GM12878 (cell line): ENCODE results near the gene SHISA6. TPM values are rescaled to one million over a fixed set of nuclear protein-coding genes. Genes with fewer than 3 reads are reported as not detected.
"Not testable (repeated sequence)": the region's sequence is repeated elsewhere in the genome, so short reads cannot be mapped to it uniquely, and the experiment has no call there.

ENCODE experiments used
- ATAC-seq: fragments of 200-7000 bp; cut with Tn5 transposase; 3 replicates; pipeline ENCODE4 v1.9.1; 2020; ENCODE audit warnings: mild to moderate bottlenecking, moderate library complexity
- BruUV-seq: library from RNA; stranded (reverse); fragments of 400-500 nt; replicated peaks from 2 replicates; lab custom pipeline; 2021; lab: Mats Ljungman, UMichigan
- CTCF ChIA-PET: fragments of 300-600 bp; sonication (Branson Sonifier 250); formaldehyde crosslinking; extraction: SDS; loops from one replicate; lab custom pipeline; 2021; ENCODE audit warnings: inconsistent platforms; lab: Yijun Ruan, JAX
- POLR2A ChIA-PET: fragments of 350-600 bp; formaldehyde crosslinking; extraction: SDS; loops from one replicate; lab custom pipeline; 2021; ENCODE audit warnings: inconsistent platforms; lab: Charles Lee
- RAD21 ChIA-PET: fragments of 300-600 bp; sonication (Branson Sonifier 250); formaldehyde crosslinking; loops from one replicate; lab custom pipeline; 2023; ENCODE audit warnings: antibody characterized with exemption; ENCODE audit not compliant: unreplicated experiment; lab: Charles Lee
- SMC1A ChIA-PET: fragments of 300-600 bp; sonication (Branson Sonifier 250); formaldehyde crosslinking; loops from one replicate; lab custom pipeline; 2023; ENCODE audit not compliant: unreplicated experiment, uncharacterized antibody; lab: Charles Lee
- DNase-seq: peaks from one replicate; pipeline ENCODE4 v3.0.0-alpha.2; 2011; ENCODE audit warnings: low read depth, low spot score
- FAIRE-seq: peaks from 3 replicates; lab custom pipeline; 2011; peaks lifted over from hg19 to GRCh38; lab: Jason Lieb, UNC
- H2AFZ ChIP-seq: 2 replicates; pipeline ENCODE4 v1.6.0; 2011; ENCODE audit warnings: low read depth, low read length, control low read depth; ENCODE audit not compliant: control insufficient read depth
- H3K27ac ChIP-seq: 2 replicates; pipeline ENCODE4 v1.5.1; 2011; ENCODE audit warnings: control low read depth; ENCODE audit not compliant: control insufficient read depth, insufficient read depth
- H3K27me3 ChIP-seq, 2 experiments: replicated peaks in 1 of 2; 2 replicates each; pipeline versions ENCODE4 v1.6.0 to v1.6.1; 2011; ENCODE audit warnings: low read length in 1 of 2; ENCODE audit not compliant: control insufficient read depth in 2 of 2, insufficient read depth in 2 of 2
- H3K36me3 ChIP-seq, 2 experiments: 2 replicates each; pipeline ENCODE4 v1.5.1; 2011; ENCODE audit warnings: low read length in 1 of 2; ENCODE audit not compliant: control insufficient read depth in 2 of 2, insufficient read depth in 2 of 2
- H3K4me1 ChIP-seq: 2 replicates; pipeline ENCODE4 v1.6.1; 2011; ENCODE audit warnings: mild to moderate bottlenecking, low read length, moderate library complexity, mixed read lengths; ENCODE audit not compliant: control insufficient read depth, insufficient read depth
- H3K4me2 ChIP-seq: 2 replicates; pipeline ENCODE4 v1.6.0; 2011; ENCODE audit warnings: control low read depth; ENCODE audit not compliant: control insufficient read depth, insufficient read depth
- H3K4me3 ChIP-seq: fragments of 200-600 bp; sonication (generic); 2 replicates; pipeline ENCODE4 v1.5.1; 2016
- H3K79me2 ChIP-seq: 2 replicates; pipeline ENCODE4 v1.6.0; 2011; ENCODE audit warnings: low read length; ENCODE audit not compliant: control insufficient read depth, insufficient read depth
- H3K9ac ChIP-seq: 2 replicates; pipeline ENCODE4 v1.8.0; 2011; ENCODE audit warnings: low read length, control low read depth, mixed read lengths; ENCODE audit not compliant: control insufficient read depth, insufficient read depth
- H3K9me3 ChIP-seq: replicated peaks from 3 replicates; pipeline ENCODE4 v1.5.1; 2011; ENCODE audit warnings: mild to moderate bottlenecking, low read length; ENCODE audit not compliant: control insufficient read depth, insufficient read depth
- H4K20me1 ChIP-seq: 2 replicates; pipeline ENCODE4 v1.6.0; 2011; ENCODE audit not compliant: control insufficient read depth, insufficient read depth
- CUX1 ChIP-seq: IDR thresholded peaks from 2 replicates; pipeline ENCODE4 v1.6.1; 2012; ENCODE audit warnings: improper control_type of control experiment, low read depth, low read length; ENCODE audit not compliant: insufficient replicate concordance
- FOXM1 ChIP-seq: IDR thresholded peaks from 2 replicates; pipeline ENCODE4 v1.6.1; 2012; ENCODE audit warnings: low read depth, mild to moderate bottlenecking, inconsistent platforms, low read length, moderate library complexity
- HDAC2 ChIP-seq: fragments of 200-600 bp; sonication (generic); IDR thresholded peaks from 2 replicates; pipeline ENCODE4 v1.6.1; 2017
- MYC ChIP-seq: IDR thresholded peaks from 2 replicates; pipeline ENCODE4 v1.6.1; 2011; ENCODE audit warnings: mild to moderate bottlenecking, low read length, moderate library complexity, inconsistent platforms; ENCODE audit not compliant: insufficient read depth, insufficient replicate concordance, insufficient read length, severe bottlenecking
- WGBS: methylation state at CpG from one replicate; pipeline ENCODE4 v1.1.6; 2016; ENCODE audit warnings: low lambda C conversion rate; ENCODE audit not compliant: insufficient replicate concordance, insufficient coverage; ENCODE audit errors: missing lambda C conversion rate; 5-methylcytosine and 5-hydroxymethylcytosine counted together
- in situ Hi-C: fragments of 300-500 bp; cut with MboI; formaldehyde crosslinking; loops from 9 replicates; pipeline ENCODE4 v1.14.3; 2018; ENCODE audit warnings: mixed read lengths
- intact Hi-C: fragments of 100-400 bp; cut with micrococcal nuclease; formaldehyde crosslinking; loops from one replicate; pipeline ENCODE4 v1.14.2; 2022; ENCODE audit not compliant: unreplicated experiment
- polyA plus RNA-seq, 11 experiments: library from polyadenylated mRNA; depleted of rRNA in 4 of 11; unstranded in 6 of 11; stranded (reverse) in 5 of 11; fragments of >200 nt; fragmentation: Nextera tagmentation in 4 of 11; fragmentation: Illumina TruSeq in 1 of 11; extraction: Ambion mirVana in 4 of 11; extraction: Trizol in 1 of 11; gene quantifications; 1 replicate in 1 of 11; 2 replicates in 10 of 11; pipeline versions ENCODE4 v1.2.1 to v1.2.3, GENCODE V29; 2011 to 2016; ENCODE audit warnings: inconsistent platforms in 2 of 11, missing spikeins in 2 of 11, low read depth in 1 of 11
- total RNA-seq, 4 experiments: library from RNA; depleted of rRNA in 3 of 4; stranded (reverse); fragments of >200 nt in 3 of 4; fragmentation: Illumina TruSeq in 1 of 4; extraction: Trizol in 1 of 4; gene quantifications; 2 replicates each; pipeline versions ENCODE4 v1.2.1 to v1.2.3, GENCODE V29; 2013 to 2021

The SHISA6 gene
- total and polyA plus RNA-seq, 10 of the 15 experiments (the other 5 are each of a cell fraction or from before 2014, with no cell fraction given): not detected

- H3K79me2 ChIP-seq, RAD21 ChIA-PET, intact Hi-C loops, H2AFZ ChIP-seq, H3K4me1 ChIP-seq, POLR2A ChIA-PET, H3K4me2 ChIP-seq, H4K20me1 ChIP-seq, H3K9ac ChIP-seq, H3K9me3 ChIP-seq, H3K4me3 ChIP-seq, H3K27ac ChIP-seq, H3K36me3 ChIP-seq, DNase-seq, H3K27me3 ChIP-seq, SMC1A ChIA-PET, CTCF ChIA-PET, FAIRE-seq, BruUV-seq, ATAC-seq: not testable (repeated sequence)
- in situ Hi-C loops: loop anchor here (25.0 kb wide), 1 partner anchor 846 kb away; no protein-coding TSS in a partner anchor
- 60% methylated on average over 9 of the region's 11 CpGs for WGBS
These were observed 75.4 kb downstream of the SHISA6 start for GRCh38 chr17:11316451-11316850.

- WGBS: 48% methylated on average over 5 of the region's 5 CpGs
- Histone ChIP-seq H2AFZ (no peak overlapping the region), H3K4me3 (no peak overlapping the region), H3K36me3 (no peaks in the 10 kb centered on the region), H3K27ac (no peak overlapping the region), H3K79me2 (no peaks in the 10 kb centered on the region), H4K20me1 (no peaks in the 10 kb centered on the region), H3K27me3 (no peaks in the 10 kb centered on the region), H3K4me1 (no peaks in the 10 kb centered on the region), H3K9me3 (no peaks in the 10 kb centered on the region), H3K4me2 (no peak overlapping the region), H3K9ac (no peak overlapping the region)
- in situ Hi-C loops (loop anchor here (25.0 kb wide), 1 partner anchor 844 kb away; no protein-coding TSS in a partner anchor), intact Hi-C loops (no loop called here)
- DNase-seq (no peak), FAIRE-seq (no peak), ATAC-seq (no peak)
- ChIA-PET SMC1A (no interaction called here), RAD21 (no interaction called here), POLR2A (no interaction called here), CTCF (no interaction called here)
- no TSS peak for BruUV-seq
- TF ChIP-seq HDAC2 (no peak), FOXM1 (no peak), CUX1 (no peak), MYC (no peak)
These were observed 77.2 kb downstream of the SHISA6 start for GRCh38 chr17:11318207-11318606.
